Common myeloid progenitor, CD34-positive (primary cell): Measurements from ENCODE around the gene NPAS3.

ENCODE experiments used
- CTCF ChIA-PET: fragments of 350-600 bp; sonication (Branson Sonifier 250); formaldehyde crosslinking; loops from one replicate; lab custom pipeline; 2021; ENCODE audit warnings: antibody characterized with exemption; lab: Charles Lee
- POLR2A ChIA-PET: fragments of 350-600 bp; sonication (Branson Sonifier 250); formaldehyde crosslinking; loops from one replicate; lab custom pipeline; 2021; ENCODE audit warnings: antibody characterized with exemption; lab: Charles Lee
- DNase-seq, 3 donors: peaks; one replicate each; pipeline versions ENCODE4 v3.0.0 to v3.0.0-alpha.2; 2013
- H3K27ac ChIP-seq, 2 experiments: 1 replicate in 1 of 2; 2 replicates in 1 of 2; pipeline ENCODE4 v1.7.0; 2013; ENCODE audit warnings: inconsistent platforms in 2 of 2, low read length in 2 of 2, mild to moderate bottlenecking in 2 of 2, low read depth in 1 of 2, moderate library complexity in 1 of 2; ENCODE audit not compliant: severe bottlenecking in 2 of 2, insufficient read depth in 1 of 2, poor library complexity in 1 of 2
- H3K27me3 ChIP-seq, 5 experiments: replicated peaks in 2 of 5; 1 replicate in 3 of 5; 2 replicates in 2 of 5; pipeline versions ENCODE4 v1.6.1 to v1.7.0; 2013; ENCODE audit warnings: low read length in 4 of 5, mild to moderate bottlenecking in 2 of 5, moderate library complexity in 2 of 5, inconsistent platforms in 1 of 5; ENCODE audit not compliant: insufficient read depth in 5 of 5, control insufficient read depth in 4 of 5
- H3K36me3 ChIP-seq, 4 experiments: 1 replicate in 2 of 4; 2 replicates in 2 of 4; pipeline versions ENCODE4 v1.6.1 to v1.7.0; 2013; ENCODE audit warnings: low read length in 3 of 4, control low read depth in 1 of 4, mild to moderate bottlenecking in 1 of 4; ENCODE audit not compliant: control insufficient read depth in 4 of 4, insufficient read depth in 4 of 4
- H3K4me1 ChIP-seq, 4 experiments: 1 replicate in 3 of 4; 2 replicates in 1 of 4; pipeline versions ENCODE4 v1.6.1 to v1.7.1; 2013; ENCODE audit warnings: low read length in 3 of 4, mild to moderate bottlenecking in 3 of 4, control low read depth in 1 of 4, inconsistent platforms in 1 of 4, moderate library complexity in 1 of 4; ENCODE audit not compliant: control insufficient read depth in 4 of 4, insufficient read depth in 4 of 4; ENCODE audit errors: control extremely low read depth in 1 of 4
- H3K4me3 ChIP-seq, 7 experiments: 1 replicate in 4 of 7; 2 replicates in 3 of 7; pipeline versions ENCODE4 v1.5.1 to v1.7.0; 2013; ENCODE audit warnings: mild to moderate bottlenecking in 7 of 7, low read length in 6 of 7, moderate library complexity in 6 of 7, inconsistent platforms in 2 of 7, low read depth in 2 of 7, control low read depth in 1 of 7; ENCODE audit not compliant: insufficient read depth in 4 of 7, control insufficient read depth in 1 of 7; ENCODE audit errors: extremely low read depth in 1 of 7
- H3K9me3 ChIP-seq, 5 experiments: 1 replicate in 4 of 5; 2 replicates in 1 of 5; pipeline versions ENCODE4 v1.6.1 to v1.7.1; 2013; ENCODE audit warnings: low read length in 4 of 5, mild to moderate bottlenecking in 2 of 5, inconsistent platforms in 1 of 5, low read depth in 1 of 5, moderate library complexity in 1 of 5; ENCODE audit not compliant: control insufficient read depth in 4 of 5, insufficient read depth in 2 of 5; ENCODE audit errors: control extremely low read depth in 1 of 5
- WGBS: methylation state at CpG from one replicate; pipeline ENCODE4 v1.1.5; 2013; ENCODE audit not compliant: insufficient coverage; 5-methylcytosine and 5-hydroxymethylcytosine counted together

Gene NPAS3

GRCh38 chr14:33057585-33057984, 118.9 kb downstream of the NPAS3 start:
- Histone ChIP-seq H3K4me3 (no peak overlapping the region), H3K27me3 (no peaks in the 10 kb centered on the region), H3K27ac (no peak overlapping the region), H3K9me3 (no peaks in the 10 kb centered on the region), H3K4me1 (no peaks in the 10 kb centered on the region), H3K36me3 (no peaks in the 10 kb centered on the region)
- WGBS = 96% methylated on average over 2 of the region's 4 CpGs
- ChIA-PET CTCF (no interaction called here), POLR2A (no interaction called here)
- no peak for DNase-seq

DNA sequence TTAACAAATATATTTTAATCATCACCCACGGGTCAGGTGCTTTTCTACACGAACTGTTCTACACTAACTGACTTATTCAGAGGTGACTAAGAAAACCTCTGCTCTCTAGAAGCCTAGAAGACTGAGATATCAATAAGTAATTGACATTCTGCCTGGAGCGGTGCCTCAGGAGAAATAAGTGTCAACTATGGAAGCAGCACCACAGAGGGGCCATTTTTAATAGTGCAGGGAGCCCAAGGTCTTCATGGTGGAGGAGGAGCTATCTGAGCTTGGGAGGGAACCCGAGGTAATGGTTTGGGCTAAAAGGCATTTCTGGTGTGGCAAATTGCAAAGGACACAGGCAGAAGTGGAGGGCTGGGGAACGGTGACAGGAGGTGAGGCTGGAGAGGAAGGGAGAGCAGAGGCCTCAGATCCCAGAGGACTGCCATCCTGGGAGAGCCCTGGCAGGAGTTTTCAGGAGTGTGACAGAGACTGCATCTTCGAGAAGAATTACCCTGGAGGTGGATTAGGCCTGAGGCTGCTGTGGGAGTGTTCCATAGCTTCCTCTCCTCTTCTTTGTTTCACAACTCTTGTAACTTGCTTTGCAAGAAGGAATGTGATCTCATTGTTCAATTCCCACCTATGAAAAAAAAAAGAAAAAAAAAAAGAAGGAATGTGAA, 123.1 kb downstream of the NPAS3 start:
- ChIA-PET POLR2A (no interaction called here), CTCF (no interaction called here)
- H3K9me3 ChIP-seq = no peaks in the 10 kb centered on the region
- H3K4me1 ChIP-seq = no peaks in the 10 kb centered on the region
- WGBS = 95% methylated on average over 3 of the region's 6 CpGs
- no peak for DNase-seq
- no peaks in the 10 kb centered on the region for H3K36me3 ChIP-seq
- H3K4me3 ChIP-seq = no peak overlapping the region
- H3K27ac ChIP-seq = no peak overlapping the region
- no peaks in the 10 kb centered on the region for H3K27me3 ChIP-seq

- Histone ChIP-seq H3K4me3 (no peak overlapping the region), H3K9me3 (no peaks in the 10 kb centered on the region), H3K27me3 (no peaks in the 10 kb centered on the region), H3K27ac (no peak overlapping the region), H3K36me3 (no peaks in the 10 kb centered on the region), H3K4me1 (no peaks in the 10 kb centered on the region)
- WGBS = 98% methylated on average over 7 of the region's 9 CpGs
- ChIA-PET POLR2A (no interaction called here), CTCF (no interaction called here)
- DNase-seq = no peak
Observed at GRCh38 chr14:33062476-33062875, 123.8 kb downstream of the NPAS3 start.

GRCh38 chr14:33062881-33063280, 124.2 kb downstream of the NPAS3 start:
- no peaks in the 10 kb centered on the region for H3K4me1 ChIP-seq
- H3K36me3 ChIP-seq = no peaks in the 10 kb centered on the region
- no peak overlapping the region for H3K27ac ChIP-seq
- WGBS = 80% methylated on average over 2 of the region's 2 CpGs
- no peaks in the 10 kb centered on the region for H3K9me3 ChIP-seq
- no peak for DNase-seq
- no peaks in the 10 kb centered on the region for H3K27me3 ChIP-seq
- ChIA-PET CTCF (interaction anchor here (0.6 kb wide), 1 partner anchor 185 kb away, joined by 3 read pairs; no protein-coding TSS in a partner anchor), POLR2A (no interaction called here)
- H3K4me3 ChIP-seq = no peak overlapping the region

GRCh38 chr14:33063521-33063920, 124.8 kb downstream of the NPAS3 start:
- no peak for DNase-seq
- CTCF ChIA-PET = interaction anchor here (0.6 kb wide), 1 partner anchor 186 kb away, joined by 3 read pairs; no protein-coding TSS in a partner anchor
- POLR2A ChIA-PET = no interaction called here

GRCh38 chr14:33065634-33066033, 127.0 kb downstream of the NPAS3 start:
- no peak for DNase-seq
- Histone ChIP-seq H3K9me3 (no peaks in the 10 kb centered on the region), H3K4me3 (no peak overlapping the region), H3K27ac (no peak overlapping the region), H3K27me3 (no peaks in the 10 kb centered on the region), H3K36me3 (no peaks in the 10 kb centered on the region), H3K4me1 (no peaks in the 10 kb centered on the region)
- ChIA-PET CTCF (no interaction called here), POLR2A (no interaction called here)

More at GRCh38 chr14:33063521-33063920, 124.8 kb downstream of the NPAS3 start:
- H3K27me3 ChIP-seq = no peaks in the 10 kb centered on the region
- H3K27ac ChIP-seq = no peak overlapping the region
- no peak overlapping the region for H3K4me3 ChIP-seq
- 100% methylated on average over 1 of the region's 4 CpGs for WGBS
- H3K4me1 ChIP-seq = no peaks in the 10 kb centered on the region
- H3K36me3 ChIP-seq = no peaks in the 10 kb centered on the region
- no peaks in the 10 kb centered on the region for H3K9me3 ChIP-seq

DNA sequence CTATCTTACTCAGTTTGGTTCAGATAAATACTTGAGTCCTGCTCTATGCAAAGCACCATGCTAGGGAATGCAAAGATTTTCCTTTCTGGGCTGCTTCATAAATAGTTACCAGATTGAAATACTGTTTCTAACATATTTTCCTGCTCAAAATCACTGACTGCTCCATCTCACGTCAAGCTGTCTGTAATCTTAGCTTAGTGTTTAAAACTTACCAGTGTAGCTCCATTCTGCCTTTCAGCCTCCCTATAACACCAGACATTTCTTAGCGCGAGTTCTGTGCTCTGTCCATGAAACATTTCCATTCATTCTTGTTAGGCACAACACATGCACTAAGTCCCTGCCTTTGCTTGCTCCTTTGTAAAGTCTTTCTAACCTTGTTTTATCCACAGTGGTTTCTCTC, 129.4 kb downstream of the NPAS3 start:
- H3K27ac ChIP-seq = no peak overlapping the region
- no peaks in the 10 kb centered on the region for H3K36me3 ChIP-seq
- DNase-seq = no peak
- no peaks in the 10 kb centered on the region for H3K9me3 ChIP-seq
- no peak overlapping the region for H3K4me3 ChIP-seq
- ChIA-PET POLR2A (no interaction called here), CTCF (no interaction called here)
- WGBS = 100% methylated on average over 3 of the region's 3 CpGs
- H3K27me3 ChIP-seq = no peaks in the 10 kb centered on the region
- no peaks in the 10 kb centered on the region for H3K4me1 ChIP-seq
